Stimulated activated CD4-positive, alpha-beta T cell treated with anti-CD3 and anti-CD28 coated beads, Interleukin-15, amount 100 ng/mL, for 24 hours (primary cell): ENCODE data around the gene C12orf42.

Source experiments
- DNase-seq: peaks from one replicate; pipeline ENCODE4 v3.0.0-alpha.2; 2020

Gene C12orf42

GRCh38 chr12:103331643-103332042 lies 164.1 kb downstream of the C12orf42 start:
- DNase-seq = no peak

GRCh38 chr12:103330672-103331071 lies 165.1 kb downstream of the C12orf42 start:
- DNase-seq = no peak

- no peak for DNase-seq
These were observed 168.1 kb downstream of the C12orf42 start for GRCh38 chr12:103327676-103328075.

- DNase-seq = no peak
These were observed 169.6 kb downstream of the C12orf42 start for GRCh38 chr12:103326190-103326589.

DNA sequence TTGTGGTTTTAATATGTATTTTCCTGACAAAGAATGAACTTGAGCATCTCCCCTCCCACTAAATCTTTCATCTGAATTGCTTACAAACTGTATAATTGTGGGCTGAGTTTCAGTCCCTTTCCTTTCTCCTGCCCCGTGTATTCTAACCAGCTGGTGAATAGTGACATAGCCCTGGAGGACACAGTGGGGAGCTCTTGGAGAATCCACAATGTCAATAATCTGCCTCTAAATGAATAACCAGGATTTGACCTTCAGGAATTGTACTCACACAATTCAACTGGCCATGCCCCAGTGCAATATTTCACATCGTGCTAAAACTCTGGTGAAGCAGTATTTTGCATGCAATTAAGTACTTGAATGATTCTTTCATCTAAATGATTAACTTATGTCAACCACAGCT lies 177.2 kb downstream of the C12orf42 start:
- DNase-seq = no peak

GRCh38 chr12:103317220-103317619 lies 178.5 kb downstream of the C12orf42 start:
- no peak for DNase-seq

DNA sequence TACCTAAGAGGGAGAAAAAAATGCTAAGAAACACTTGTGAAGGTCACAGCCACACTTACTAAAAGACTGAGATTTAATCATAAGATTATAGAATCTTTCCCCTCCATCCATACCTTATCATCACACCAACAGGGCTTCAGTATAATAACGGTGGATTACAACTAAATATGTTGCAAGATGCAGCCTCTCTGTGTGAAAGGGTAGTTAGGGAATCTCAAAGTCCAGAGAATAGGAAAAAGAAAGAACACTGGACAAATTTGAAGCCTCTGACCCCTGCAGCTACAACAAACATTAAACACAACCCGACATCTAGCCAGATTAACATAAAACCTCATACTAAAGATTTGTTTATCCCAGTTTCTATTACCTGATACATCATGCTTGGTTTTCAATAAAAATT lies 181.0 kb downstream of the C12orf42 start:
- DNase-seq = no peak

DNA sequence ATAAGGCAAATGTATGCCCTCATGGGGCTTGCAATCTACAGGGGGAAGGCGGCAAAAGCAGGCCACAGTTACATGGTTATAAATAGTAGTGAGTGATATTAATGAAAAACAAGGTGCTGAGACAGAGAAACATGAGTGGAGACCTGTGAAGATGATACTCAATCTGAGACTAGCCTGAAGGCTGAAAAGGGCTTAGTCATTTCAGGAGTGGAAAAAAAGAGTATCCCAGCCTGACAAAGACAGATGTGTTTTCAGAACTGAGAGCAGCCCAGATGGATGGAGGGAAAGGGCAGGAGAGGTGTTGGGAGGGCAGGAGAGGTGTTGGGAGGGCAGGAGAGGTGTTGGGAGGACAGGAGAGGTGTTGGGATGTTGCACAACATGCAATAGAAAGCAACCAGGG lies 181.9 kb downstream of the C12orf42 start:
- no peak for DNase-seq

DNA sequence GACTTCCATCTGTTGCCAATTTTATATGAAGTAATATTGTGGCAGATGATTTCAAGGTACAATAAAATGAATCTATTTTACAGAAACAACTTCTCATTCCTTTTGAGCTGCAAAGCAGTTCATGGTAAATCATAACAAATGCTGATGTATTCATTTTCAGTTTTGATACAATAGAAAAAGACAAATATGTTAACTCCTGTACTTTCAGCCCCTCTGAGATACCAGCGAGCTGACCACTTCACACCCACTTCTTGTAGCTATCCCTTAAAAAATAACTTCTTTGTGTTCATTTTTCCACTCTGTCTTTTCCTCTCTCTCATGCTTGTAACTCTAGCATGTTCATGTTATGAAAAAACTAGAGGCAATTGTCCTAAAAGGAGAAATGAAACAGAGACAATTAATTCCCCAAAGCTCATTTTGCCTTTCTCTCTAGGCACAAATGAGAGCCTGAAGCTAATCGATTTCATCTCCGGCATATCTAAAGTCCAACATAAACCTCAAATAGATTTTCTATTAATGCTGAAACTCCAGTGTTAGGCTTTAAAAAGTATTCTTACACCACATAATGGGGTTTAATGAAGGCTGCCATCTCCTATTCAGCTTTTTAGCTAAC lies 182.9 kb downstream of the C12orf42 start:
- no peak for DNase-seq

GRCh38 chr12:103310546-103311270 lies 185.1 kb downstream of the C12orf42 start:
- DNase-seq = no peak

DNA sequence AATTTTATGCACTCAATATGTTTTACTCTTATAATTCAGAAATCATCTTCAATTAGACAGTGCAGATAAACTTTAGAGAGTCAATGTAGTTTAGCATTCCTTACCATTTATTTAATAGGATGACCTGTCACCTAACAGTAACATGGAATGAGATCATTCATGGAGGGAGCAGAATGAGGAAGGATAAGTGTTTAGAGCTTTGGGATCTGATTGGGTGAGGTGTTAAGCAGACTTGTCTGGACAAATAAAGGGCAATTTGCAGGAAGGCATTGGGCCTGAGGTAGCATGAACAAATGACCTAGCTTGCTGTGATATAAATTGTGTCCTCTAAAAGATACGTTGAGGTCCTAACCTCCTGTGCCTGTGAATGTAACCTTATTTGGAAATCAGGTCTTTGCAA lies 187.4 kb downstream of the C12orf42 start:
- no peak for DNase-seq

DNA sequence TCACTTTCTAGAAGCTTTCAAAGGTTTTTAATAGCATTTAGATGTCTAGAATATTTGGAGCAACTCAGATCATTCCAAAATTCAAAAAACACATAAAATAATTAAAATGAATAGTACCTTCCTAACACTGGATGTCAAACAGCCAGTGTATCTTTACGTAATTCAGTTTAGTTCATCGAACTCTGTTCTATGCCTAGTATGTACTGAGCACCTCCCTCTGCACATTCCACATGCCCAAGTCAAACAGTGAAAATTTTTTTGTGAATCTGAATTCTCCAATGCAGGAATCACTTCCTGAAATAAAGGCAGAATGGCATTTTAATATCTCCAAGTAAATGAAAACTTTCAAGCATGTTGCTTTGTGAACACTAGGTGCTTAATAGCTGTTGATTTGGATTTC lies 192.3 kb downstream of the C12orf42 start:
- no peak for DNase-seq

- no peak for DNase-seq
These were observed 193.9 kb downstream of the C12orf42 start for GRCh38 chr12:103301642-103302591.

- DNase-seq = no peak
These were observed 207.8 kb downstream of the C12orf42 start for GRCh38 chr12:103288016-103288415.

DNA sequence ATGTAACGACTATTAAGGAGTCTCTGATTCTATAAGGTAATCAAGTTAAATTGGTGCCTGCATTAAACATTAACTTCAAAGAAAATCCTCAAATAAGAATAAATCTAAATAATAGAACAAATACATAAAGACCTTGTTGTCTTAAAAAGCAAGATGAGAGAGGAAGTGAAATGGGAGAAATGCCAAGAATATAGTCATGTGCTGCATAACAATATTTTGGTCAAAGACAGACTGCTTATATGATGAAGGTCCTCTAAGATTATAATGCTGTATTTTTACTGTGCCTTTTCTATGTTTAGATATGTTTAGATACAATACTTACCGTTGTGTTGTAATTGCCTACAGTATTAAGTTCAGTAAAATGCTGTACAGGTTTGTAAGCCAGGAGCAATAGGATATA lies 213.6 kb downstream of the C12orf42 start:
- no peak for DNase-seq

DNA sequence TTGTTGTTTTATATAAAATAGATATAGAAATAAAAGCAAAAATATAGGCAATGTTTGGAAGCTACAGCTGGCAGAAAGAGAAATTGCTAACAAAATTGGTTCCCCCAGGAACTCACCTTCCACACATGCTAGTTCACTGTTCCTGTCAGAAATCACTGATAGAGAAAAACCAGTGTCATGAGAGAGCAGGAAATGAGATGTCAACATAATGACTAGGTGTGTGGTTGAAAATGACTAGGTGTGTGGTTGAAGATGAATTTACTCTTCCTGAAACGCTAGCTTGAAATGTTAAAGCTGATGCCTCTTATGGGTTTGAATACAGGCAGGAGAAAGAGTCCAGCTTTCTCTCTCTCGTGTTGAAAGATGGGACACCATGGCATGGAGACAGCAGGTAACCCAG lies 216.3 kb downstream of the C12orf42 start:
- no peak for DNase-seq

DNA sequence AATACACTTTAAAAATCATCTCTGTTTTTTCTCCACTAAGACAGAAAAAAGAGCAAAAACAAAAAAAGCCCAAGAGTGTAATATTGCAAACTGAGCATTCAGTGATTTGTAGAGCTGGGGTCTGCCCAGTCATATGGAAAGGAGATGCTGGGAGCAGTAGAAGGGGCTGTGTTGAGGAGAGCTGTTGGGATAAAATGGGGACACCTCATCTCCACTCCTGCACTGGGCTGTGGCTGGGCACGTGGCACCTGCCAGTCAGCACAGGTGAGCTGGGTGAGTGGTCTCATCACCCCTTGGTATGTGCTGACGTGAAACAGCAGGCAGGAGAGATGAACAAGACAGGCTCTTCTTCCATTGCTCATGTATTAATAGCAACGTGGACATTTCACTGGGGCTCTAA lies 217.4 kb downstream of the C12orf42 start:
- DNase-seq = no peak

DNA sequence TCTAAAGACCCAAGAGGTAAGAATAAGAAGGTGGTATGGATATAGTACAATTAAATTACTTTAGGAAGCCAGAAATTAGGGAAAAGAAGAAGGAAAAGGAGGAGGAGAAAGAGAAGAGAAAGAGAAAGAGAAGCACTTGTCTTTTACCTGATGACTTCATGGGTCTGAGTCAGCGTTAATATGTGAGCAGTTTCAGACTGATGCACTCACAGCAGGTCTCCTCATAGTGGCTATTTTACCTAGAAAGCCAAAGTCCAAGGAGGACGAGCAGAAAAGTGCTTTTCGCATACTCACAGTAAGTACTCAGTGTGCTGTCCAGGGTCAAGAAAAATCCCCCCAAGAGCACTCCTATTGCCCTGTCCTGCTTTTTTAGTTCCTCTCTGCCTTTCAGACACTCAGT lies 222.1 kb downstream of the C12orf42 start:
- DNase-seq = no peak

DNA sequence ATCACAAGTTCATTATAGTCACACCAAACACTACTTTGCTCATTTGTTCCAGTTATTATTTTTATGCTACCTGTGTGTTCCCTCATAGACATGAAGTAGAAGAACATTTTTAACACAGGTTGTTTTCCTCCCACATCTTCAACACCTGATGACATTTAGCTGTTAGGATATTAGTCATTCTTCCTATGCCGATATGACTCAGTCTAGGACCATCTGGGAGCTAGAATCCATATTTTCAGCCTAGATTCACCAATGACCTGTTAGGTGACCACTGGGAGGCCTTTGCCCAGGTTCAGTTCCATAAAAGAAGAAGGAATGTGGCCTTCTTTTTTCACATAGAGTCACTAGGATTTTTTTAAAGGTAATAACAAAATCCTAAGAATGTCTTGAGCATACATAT lies 222.8 kb downstream of the C12orf42 start:
- no peak for DNase-seq

- DNase-seq = no peak
These were observed 225.8 kb downstream of the C12orf42 start for GRCh38 chr12:103269946-103270345.

DNA sequence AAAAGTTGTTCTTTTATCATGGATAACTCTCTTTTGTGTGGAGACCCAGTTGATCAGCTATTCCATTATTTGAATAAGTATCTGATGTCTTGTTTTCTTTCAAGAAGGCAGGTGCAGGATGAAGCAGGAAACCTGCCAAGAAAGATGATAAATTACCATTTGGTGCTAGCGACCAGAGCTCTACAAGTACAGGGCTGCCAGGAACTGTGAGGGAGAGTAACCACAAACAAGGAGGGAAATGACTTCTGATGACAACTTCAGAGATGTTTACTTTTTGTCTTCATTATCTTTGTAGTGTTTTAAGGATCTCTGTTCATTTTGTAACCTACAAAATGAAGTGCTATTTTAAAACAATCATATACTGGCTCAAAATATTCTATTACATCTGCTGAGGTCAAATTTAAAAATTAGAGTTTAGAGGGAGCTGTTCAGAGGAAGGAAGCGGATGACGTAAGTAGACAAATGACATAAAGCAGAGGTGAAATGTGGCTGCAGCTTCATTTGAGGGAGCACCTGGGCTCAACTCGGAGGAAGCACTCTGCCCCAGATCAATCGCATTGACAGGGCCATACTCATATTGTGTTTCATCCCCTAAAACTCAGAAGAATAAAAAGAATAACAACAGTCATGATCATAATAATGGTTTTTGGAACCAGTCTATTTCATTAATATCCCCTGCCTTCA lies 226.8 kb downstream of the C12orf42 start:
- DNase-seq = no peak

- no peak for DNase-seq
These were observed 238.0 kb downstream of the C12orf42 start for GRCh38 chr12:103257763-103258162.
